ENCODE results near the gene AP2A1.
"Not testable (repeated sequence)": the region's sequence is repeated elsewhere in the genome, so short reads cannot be mapped to it uniquely, and the experiment has no call there.

The AP2A1 gene

GRCh38 chr19:49812997-49813861 is 46.4 kb downstream of the AP2A1 start, which contains the start of gene FUZ:
Gene FUZ (minus strand): TSS chr19:49813292. CDS start chr19:49813106, 186 bp downstream.
- DNase-seq (peak; percentile 90), ATAC-seq (peak; percentile 82)

- ATAC-seq (no peak), DNase-seq (no peak)
These were observed 47.2 kb downstream of the AP2A1 start for GRCh38 chr19:49814010-49814409.

- ATAC-seq = no peak
- DNase-seq = no peak
These were observed 49.8 kb downstream of the AP2A1 start for GRCh38 chr19:49816590-49816989.

- ATAC-seq (peak; percentile 77), DNase-seq (peak; percentile 88)
These were observed 51.3 kb downstream of the AP2A1 start, which contains the start of gene MED25 for GRCh38 chr19:49817964-49818648. Gene MED25 (plus strand): TSS chr19:49818289. CDS start chr19:49818342, 53 bp downstream.

DNA sequence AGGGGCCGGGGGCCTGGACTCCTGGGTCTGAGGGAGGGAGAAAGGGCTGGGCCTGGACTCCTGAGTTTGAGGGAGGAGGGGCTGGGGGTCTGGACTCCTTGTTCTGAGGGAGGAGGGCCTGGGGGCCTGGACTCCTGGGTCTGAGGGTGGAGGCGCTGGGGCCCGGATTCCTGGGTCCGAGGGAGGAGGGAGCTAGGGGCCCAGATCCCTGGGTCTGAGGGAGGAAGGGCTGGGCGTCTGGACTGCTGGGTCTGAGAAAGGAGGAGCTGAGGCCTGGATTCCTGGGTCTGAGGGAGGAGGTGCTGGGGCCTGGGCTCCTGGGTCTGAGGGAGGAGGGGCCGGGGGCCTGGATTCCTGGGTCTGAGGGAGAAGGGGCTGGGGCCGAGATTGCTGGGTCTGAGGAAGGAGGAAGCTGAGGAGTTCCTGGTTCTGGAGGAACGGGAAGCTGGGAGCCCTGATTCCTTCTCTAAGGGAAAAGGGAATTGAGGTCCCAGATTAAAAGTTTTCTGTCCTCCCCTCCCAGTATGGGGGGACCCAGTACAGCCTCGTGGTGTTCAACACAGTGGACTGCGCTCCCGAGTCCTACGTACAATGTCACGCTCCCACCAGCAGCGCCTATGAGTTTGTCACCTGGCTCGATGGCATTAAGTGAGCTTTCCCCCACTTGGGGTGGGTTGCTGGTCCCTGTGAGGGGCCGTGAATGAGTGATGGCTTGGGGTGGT is 52.0 kb downstream of the AP2A1 start:
- ATAC-seq (no peak), DNase-seq (no peak)

GRCh38 chr19:49819452-49820115 is 52.8 kb downstream of the AP2A1 start:
- not testable (repeated sequence) for DNase-seq, ATAC-seq

GRCh38 chr19:49820125-49820524 is 53.3 kb downstream of the AP2A1 start:
- ATAC-seq (no peak), DNase-seq (no peak)

DNA sequence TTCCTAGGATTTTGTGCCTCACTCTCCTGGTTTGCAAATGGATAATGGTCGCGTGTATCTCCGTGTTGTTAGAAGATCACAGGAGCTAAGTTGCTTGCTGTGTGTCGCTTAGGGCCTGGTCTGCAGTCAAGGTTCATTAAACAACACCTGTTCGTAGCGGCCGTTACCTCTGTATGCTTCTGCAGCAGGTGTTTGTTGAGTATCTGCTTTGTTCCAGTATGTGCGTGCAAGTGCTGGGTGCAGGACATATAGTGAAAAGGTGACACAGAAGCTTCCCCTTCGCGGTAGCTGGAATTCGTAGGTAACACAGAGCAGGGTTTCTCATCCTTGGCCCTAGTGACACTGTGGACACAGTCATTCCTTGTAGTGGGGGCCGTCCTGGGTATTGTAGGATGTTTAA is 56.7 kb downstream of the AP2A1 start:
- ATAC-seq = no peak
- DNase-seq = no peak

DNA sequence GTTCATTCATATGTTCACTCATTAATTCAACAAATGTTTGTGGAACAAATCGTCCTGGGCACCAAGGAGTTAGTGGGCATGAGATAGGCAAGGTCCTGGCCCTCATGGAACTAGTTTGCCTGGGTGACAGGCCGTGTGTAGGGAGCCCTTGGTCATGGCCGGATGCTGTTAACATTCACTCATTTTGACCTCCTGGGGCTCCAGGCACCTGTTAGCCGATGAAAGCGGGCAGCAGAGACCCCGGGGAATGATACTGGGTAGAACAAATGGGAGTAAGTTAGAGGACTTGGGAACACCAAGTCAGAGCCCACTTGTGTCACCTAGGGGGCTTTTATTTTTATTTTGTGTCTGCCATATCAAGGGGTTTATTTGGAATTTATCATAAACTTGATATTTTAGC is 57.9 kb downstream of the AP2A1 start:
- DNase-seq (no peak), ATAC-seq (no peak)

DNA sequence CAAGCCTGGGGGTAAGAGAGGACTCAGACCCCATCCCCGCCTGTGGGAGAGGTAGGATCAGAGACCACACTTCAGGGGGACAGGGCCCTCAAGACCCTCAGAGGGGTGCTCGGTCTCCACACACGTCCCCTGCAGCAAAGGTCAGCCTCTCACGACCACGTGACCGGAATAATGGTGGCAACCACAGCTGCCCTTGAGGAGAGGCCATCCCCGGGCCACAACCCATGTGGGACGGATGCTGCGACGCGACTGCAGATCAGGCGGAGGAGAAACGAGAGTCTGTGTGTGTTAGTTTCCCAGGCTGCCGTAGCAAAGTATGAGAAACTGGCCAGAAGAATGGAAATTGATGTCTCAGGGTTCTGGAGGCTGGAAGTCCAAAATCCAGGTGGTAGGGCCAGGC is 60.2 kb downstream of the AP2A1 start:
- DNase-seq (no peak), ATAC-seq (no peak)

DNA sequence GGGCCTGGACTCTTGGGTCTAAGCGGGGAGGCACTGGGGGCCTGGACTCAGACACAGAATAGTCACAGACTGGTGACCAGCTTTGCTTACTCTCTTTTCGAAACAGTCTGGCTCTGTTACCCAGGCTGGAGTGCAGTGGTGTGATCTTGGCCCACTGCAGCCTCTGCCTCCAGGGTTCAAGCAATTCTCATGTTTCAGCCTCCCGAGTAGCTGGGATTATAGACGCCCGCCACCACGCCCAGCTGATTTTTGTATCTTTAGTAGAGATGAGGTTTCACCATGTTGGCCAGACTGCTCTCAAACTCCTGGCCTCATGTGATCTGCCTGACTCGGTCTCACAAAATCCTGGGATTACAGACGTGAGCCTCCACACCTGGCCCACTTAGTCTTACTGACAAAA is 62.4 kb downstream of the AP2A1 start:
- ATAC-seq (no peak), DNase-seq (no peak)

GRCh38 chr19:49829721-49830120 is 62.9 kb downstream of the AP2A1 start:
- DNase-seq (no peak), ATAC-seq (no peak)

DNA sequence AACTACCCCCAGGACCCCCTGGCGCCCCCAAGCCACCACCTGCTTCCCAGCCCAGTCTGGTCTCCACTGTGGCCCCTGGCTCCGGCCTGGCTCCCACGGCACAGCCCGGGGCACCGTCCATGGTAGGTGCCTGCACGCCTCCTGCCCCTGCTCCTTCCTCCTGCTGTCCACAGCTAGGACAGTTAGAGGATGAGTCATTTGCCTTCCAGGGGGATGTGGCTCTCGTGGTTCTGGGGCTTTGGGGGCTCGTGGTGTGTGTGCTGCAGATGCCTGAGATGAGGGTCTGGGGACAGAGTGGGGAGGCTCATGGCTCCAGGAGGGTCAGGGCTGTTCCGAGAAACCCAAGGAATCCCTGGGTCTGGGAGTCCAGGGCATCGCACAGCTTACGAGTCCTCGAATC is 64.0 kb downstream of the AP2A1 start:
- DNase-seq = no peak
- no peak for ATAC-seq

DNA sequence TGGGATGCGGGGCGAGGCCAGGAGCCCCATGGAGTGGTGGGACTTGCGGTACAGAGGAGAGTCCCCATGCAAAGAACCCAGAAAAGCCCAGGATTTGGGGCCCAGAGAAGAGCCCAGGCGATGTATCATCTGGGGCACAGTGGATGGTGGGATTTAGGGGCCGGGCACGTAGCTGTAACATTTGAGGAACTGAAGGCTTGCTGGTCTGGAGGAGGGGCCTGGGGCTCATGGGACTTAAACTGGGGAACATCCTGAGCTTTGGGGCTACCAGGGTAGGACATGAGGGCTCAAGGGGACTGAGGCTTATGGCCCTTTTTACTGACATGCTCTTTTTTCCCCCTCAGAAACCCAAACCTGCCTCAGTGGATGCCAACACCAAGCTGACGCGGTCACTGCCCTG is 64.8 kb downstream of the AP2A1 start:
- no peak for DNase-seq
- no peak for ATAC-seq

- DNase-seq = no peak
- no peak for ATAC-seq
These were observed 65.8 kb downstream of the AP2A1 start for GRCh38 chr19:49832556-49832955.

- DNase-seq (no peak), ATAC-seq (no peak)
These were observed 66.8 kb downstream of the AP2A1 start for GRCh38 chr19:49833599-49833998.

DNA sequence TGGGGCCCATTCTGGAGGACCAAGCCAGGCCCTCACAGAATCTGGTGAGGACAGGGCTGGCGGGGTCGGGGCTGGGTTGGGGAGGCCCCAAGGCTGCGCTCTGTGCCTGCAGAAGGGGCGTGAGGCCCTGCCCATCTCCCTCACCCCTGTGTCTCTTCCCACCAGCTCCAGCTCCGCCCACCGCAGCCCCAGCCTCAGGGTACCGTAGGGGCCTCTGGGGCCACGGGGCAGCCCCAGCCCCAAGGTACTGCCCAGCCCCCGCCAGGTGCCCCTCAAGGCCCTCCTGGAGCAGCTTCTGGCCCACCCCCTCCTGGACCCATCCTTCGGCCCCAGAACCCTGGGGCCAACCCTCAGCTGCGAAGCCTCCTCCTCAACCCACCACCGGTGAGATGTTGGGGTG is 68.8 kb downstream of the AP2A1 start:
- no peak for DNase-seq
- no peak for ATAC-seq

DNA sequence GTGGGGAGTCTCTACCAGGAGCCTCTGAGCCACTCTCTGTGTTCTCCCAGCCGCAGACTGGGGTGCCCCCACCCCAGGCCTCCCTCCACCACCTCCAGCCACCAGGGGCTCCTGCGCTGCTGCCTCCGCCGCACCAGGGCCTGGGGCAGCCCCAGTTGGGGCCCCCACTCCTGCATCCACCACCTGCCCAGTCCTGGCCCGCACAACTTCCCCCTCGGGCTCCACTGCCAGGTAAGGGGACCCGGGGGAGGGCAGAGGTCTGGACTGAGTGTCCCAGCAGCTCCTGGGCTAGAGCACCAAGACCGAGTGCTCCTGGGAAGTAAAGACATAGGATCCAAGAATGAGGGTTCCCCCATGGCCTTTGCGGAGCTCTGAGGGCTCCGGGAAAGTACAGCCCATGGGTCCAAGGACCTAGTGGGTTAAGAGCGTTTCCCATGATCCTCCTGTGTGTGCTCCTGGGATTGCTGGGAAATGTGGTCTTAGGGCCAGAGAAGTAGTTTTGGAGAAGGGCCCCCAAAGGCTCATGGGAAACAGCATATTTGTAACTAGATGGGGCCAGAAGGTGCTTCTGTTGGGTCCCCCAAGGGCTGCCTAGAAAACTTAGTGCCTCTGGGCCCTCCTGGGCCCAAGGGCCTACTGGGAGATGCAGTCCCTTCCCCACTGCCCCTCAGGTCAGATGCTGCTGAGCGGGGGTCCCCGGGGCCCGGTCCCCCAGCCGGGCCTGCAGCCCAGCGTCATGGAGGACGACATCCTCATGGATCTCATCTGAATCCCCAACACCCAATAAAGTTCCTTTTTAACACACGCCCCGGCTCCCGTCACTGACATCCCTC is 69.6 kb downstream of the AP2A1 start:
- no peak for DNase-seq

DNA sequence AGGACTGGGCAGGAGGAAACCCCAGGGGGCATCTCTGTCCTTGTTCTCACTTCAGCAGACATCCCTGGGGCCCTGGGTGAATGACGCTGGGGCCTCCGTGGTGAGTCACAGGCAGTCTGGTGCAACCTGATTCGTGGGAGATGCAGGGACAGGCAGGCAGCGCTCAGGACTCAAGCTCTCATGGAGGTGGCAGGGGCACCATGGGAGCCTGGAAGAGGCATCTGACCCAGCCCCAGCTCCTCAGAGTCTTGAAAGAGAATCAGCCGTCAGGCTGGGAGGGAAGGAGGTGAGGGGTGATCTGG is 70.2 kb downstream of the AP2A1 start:
- ATAC-seq (no peak), DNase-seq (no peak)

More for the DNA sequence above, 69.6 kb downstream of the AP2A1 start:
- ATAC-seq = no peak

DNA sequence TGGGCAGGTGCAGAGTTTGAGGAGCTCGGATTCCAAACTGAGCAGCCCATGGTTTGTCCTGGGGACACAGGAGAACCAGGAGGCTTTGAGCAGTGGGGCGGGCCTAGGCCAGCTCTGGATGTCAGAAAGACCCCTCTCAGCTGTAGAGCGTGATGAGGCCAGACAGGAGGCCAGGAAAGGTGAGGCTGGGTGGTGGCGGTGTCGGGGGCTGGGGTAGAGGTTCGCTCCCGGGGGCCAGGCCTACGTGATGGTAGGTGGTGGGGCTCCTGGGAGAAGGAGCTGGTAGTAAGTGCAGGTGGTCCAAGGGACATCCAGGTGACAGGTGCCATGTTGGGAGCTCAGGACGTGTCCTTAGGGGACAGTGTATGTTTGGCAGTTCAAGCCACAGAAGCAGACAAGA is 70.6 kb downstream of the AP2A1 start:
- ATAC-seq = no peak
- no peak for DNase-seq

- DNase-seq = no peak
These were observed 72.2 kb downstream of the AP2A1 start for GRCh38 chr19:49838885-49839588.

More at GRCh38 chr19:49838885-49839588, 72.2 kb downstream of the AP2A1 start:
- ATAC-seq = no peak

All from stimulated activated naive CD8-positive, alpha-beta T cell treated with anti-CD3 and anti-CD28 coated beads, Interleukin-15, Interleukin-2, amounts not matched to agents 100 U/mL and 50 U/mL, for 24 hours (primary cell).